Myometrial cell (primary cell): ENCODE data around the gene CNR1. TPM values are rescaled to one million over a fixed set of nuclear protein-coding genes. Genes with fewer than 3 reads are reported as not detected.

Experiments used
- total RNA-seq: library from RNA; depleted of rRNA; stranded (reverse); fragments of >200 nt; gene quantifications from 2 replicates; pipeline ENCODE4 v1.2.3, GENCODE V29; 2015

Gene CNR1
- total RNA-seq: 2.3 and 4.9 TPM in 2 replicates

GRCh38 chr6:88165844-88166492, at the start of gene CNR1:
TSS of gene CNR1 (minus strand) at chr6:88166347. CDS start at chr6:88145274, 21,073 bp downstream.

Other genes with a start within 250 kb of the CNR1 start
- not detected in 2 replicates for gene SPACA1, start 118.5 kb downstream of the CNR1 start, total RNA-seq